Osteocyte (in vitro differentiated cells): ENCODE measurements around the gene KIF18B. TPM values are rescaled to one million over a fixed set of nuclear protein-coding genes. Genes with fewer than 3 reads are reported as not detected.

Source experiments
- DNase-seq: peaks from one replicate; pipeline ENCODE4 v3.0.0; 2021; ENCODE audit warnings: mixed read lengths; ENCODE audit not compliant: unreplicated experiment; ENCODE audit errors: extremely low spot score
- H3K27ac Mint-ChIP-seq: one replicate; pipeline ENCODE4 v1.8.0; 2021; ENCODE audit warnings: mild to moderate bottlenecking, mixed read lengths; ENCODE audit not compliant: unreplicated experiment
- H3K27me3 Mint-ChIP-seq: one replicate; pipeline ENCODE4 v1.8.0; 2021; ENCODE audit warnings: mixed read lengths; ENCODE audit not compliant: unreplicated experiment
- H3K36me3 Mint-ChIP-seq: one replicate; pipeline ENCODE4 v1.8.0; 2021; ENCODE audit warnings: mixed read lengths; ENCODE audit not compliant: unreplicated experiment
- H3K4me1 Mint-ChIP-seq: one replicate; pipeline ENCODE4 v1.8.0; 2021; ENCODE audit warnings: mixed read lengths; ENCODE audit not compliant: unreplicated experiment
- H3K4me3 Mint-ChIP-seq: one replicate; pipeline ENCODE4 v1.8.0; 2021; ENCODE audit warnings: mild to moderate bottlenecking, moderate library complexity, mixed read lengths; ENCODE audit not compliant: unreplicated experiment
- H3K9me3 Mint-ChIP-seq: one replicate; pipeline ENCODE4 v1.8.0; 2021; ENCODE audit warnings: mixed read lengths; ENCODE audit not compliant: unreplicated experiment
- total RNA-seq: library from RNA; stranded (reverse); gene quantifications from 2 replicates; pipeline ENCODE4 v1.2.1, GENCODE V29; 2021
- TF ChIP-seq, protein P1 (sequence below): fragments of 200-600 bp; sonication (generic); IDR thresholded peaks from 2 replicates; pipeline ENCODE4 v1.5.0; 2021; ENCODE audit warnings: antibody characterized with exemption, mild to moderate bottlenecking, moderate library complexity

Gene KIF18B
- total RNA-seq, 1 donor from 2014 or later: 6.9 TPM

DNA sequence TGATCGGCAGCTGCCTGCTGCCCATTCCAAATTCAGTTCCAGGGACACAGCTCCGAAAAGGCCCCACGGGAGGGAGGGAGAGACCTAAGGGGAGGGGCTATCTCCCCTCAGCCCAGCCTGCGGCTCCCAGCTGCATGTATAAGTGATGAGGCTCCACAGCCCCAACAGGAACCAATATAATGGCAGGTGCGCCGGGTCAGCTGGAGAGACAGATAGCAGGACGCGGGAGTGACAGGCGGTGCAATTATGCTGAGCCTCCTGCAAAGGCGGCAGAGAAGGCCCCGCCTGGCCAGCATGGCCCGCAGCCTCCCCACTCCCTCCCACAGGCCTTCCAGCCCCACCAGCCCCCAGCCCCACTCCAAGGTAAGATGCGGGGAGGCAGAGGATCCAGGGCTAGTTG lies 28.6 kb upstream of the KIF18B start:
- Mint-ChIP-seq H3K27me3 (peaks cover 26% of the 10 kb centered on the region), H3K4me1 (peaks cover 4% of the 10 kb centered on the region), H3K9me3 (no peaks in the 10 kb centered on the region), H3K36me3 (no peaks in the 10 kb centered on the region), H3K27ac (no peak overlapping the region), H3K4me3 (no peak overlapping the region)
- DNase-seq: no peak
- TF ChIP-seq, protein P1, sequence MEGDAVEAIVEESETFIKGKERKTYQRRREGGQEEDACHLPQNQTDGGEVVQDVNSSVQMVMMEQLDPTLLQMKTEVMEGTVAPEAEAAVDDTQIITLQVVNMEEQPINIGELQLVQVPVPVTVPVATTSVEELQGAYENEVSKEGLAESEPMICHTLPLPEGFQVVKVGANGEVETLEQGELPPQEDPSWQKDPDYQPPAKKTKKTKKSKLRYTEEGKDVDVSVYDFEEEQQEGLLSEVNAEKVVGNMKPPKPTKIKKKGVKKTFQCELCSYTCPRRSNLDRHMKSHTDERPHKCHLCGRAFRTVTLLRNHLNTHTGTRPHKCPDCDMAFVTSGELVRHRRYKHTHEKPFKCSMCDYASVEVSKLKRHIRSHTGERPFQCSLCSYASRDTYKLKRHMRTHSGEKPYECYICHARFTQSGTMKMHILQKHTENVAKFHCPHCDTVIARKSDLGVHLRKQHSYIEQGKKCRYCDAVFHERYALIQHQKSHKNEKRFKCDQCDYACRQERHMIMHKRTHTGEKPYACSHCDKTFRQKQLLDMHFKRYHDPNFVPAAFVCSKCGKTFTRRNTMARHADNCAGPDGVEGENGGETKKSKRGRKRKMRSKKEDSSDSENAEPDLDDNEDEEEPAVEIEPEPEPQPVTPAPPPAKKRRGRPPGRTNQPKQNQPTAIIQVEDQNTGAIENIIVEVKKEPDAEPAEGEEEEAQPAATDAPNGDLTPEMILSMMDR: no peak

DNA sequence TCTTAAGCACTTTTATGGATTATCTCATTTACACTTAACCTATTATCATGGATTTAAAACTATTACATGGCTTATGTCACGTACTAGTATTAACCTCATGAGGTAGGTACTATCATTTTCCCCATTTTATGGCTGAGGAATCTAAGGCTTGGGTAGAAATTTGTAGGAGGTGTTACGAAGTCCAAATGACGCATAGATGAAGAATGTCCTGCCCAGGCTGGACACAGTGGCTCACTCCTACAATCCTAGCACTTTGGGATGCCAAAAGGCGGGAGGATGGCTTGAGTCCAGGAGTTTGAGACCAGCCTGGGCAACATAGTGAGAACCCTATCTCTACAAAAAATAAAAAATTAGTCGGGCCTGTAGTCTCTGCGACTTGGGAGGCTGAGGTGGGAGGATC lies 25.4 kb upstream of the KIF18B start:
- DNase-seq: no peak
- H3K4me3 Mint-ChIP-seq: no peak overlapping the region
- H3K4me1 Mint-ChIP-seq: peaks cover 12% of the 10 kb centered on the region
- TF ChIP-seq, protein P1: no peak
- no peaks in the 10 kb centered on the region for H3K36me3 Mint-ChIP-seq
- no peak overlapping the region for H3K27ac Mint-ChIP-seq
- H3K9me3 Mint-ChIP-seq: no peaks in the 10 kb centered on the region
- H3K27me3 Mint-ChIP-seq: peaks cover 28% of the 10 kb centered on the region

DNA sequence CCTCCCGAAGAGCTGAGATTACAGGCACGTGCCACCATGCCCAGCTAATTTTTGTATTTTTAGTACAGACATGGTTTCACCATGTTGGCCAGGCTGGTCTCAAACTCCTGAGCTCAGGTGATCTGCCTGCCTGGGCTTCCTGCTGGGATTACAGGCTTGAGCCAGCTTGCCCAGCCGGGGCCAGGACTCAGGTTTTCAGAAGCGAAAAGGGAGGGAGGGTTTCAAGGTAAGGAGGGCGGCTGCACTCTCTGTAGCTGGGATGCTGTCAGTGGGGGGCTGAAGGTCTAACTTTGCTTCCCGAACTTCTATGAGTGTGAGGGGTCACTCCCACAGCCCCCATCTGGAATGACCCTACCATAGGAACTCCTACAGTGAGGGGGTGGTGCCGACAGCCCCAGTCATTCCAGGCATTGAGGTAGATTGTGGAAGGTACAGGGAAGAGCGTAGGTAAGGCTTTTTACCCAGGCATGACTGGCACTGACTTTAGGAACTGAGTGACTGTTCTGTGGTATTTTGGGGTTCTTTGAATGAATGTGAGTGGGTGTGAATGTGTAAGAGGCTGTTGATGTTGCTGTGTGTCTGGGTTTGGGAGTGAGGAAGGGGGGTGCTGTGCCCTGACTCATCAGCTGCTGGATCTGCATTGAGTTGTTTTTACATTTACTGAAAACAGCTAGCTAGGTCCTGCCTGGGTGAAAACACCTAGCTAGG lies 24.4 kb upstream of the KIF18B start:
- TF ChIP-seq, protein P1: no peak
- no peaks in the 10 kb centered on the region for H3K36me3 Mint-ChIP-seq
- peaks cover 28% of the 10 kb centered on the region for H3K27me3 Mint-ChIP-seq
- no peak overlapping the region for H3K4me3 Mint-ChIP-seq
- no peaks in the 10 kb centered on the region for H3K9me3 Mint-ChIP-seq
- no peak for DNase-seq
- no peak overlapping the region for H3K27ac Mint-ChIP-seq
- H3K4me1 Mint-ChIP-seq: peaks cover 11% of the 10 kb centered on the region

DNA sequence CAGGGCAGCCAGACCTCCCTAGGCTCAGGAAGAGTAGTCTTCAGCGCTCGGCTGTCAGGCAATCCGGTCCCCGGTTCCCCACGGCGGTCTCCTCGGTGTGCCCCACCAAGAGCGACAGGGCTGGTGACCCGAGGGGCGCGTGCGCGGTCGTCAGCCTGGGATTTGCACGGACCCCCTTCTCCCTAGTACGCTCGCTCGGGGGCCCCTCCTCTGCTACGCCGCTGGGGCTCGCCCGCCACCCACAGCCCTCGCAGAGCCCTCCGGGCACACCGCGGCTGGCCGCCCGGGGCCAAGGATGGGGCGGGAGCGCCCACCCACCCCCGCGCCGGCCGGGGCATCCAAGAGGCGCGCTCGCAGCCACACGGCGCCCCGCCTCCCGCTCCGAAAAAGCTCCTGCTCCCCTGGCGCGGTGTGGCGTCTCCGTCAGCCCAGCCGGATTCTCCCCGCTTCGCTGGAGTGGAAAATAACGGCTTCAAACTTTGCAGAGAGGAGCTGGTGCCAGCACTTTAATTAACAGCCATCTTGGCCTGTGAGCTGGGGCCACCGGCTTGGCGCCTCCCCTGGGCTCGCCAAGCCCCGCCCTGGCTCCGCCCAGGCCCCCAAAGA lies 22.7 kb upstream of the KIF18B start:
- Mint-ChIP-seq H3K27ac (no peak overlapping the region), H3K4me1 (peaks cover 16% of the 10 kb centered on the region), H3K36me3 (no peaks in the 10 kb centered on the region), H3K27me3 (peaks cover 33% of the 10 kb centered on the region), H3K4me3 (peak overlapping the region; percentile 83), H3K9me3 (no peaks in the 10 kb centered on the region)
- TF ChIP-seq, protein P1: no peak
- no peak for DNase-seq

DNA sequence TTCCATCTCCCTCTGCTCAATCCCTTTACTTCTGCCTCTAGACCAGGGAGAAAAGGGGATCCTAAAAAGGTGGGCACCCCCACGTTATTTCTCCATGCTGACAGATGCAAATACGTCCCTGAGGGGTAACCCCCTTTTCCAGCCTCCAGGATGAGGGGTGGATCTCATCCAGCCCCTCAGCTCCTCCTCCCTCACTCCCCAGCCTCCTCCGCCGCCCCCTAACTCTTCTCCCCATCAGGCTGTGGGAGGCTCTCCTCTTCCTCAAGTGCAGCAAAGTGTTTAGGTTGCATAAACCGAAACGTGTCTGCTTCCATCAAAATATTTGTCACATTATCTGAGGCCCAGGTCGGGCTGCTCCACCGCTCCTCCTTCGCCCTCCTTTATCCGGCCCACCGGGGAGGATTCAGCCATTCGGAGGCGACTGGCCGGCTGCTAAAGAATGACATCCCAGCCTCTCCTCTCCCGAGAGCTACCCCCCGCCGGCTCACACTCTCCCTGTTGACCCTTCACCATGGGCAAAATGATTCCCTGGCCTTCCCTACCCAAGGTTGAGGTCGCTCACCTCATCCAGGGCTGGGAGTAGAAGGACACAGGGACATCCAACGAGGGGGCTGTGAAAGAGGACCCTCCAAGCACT lies 21.7 kb upstream of the KIF18B start:
- Mint-ChIP-seq H3K36me3 (no peaks in the 10 kb centered on the region), H3K4me1 (peaks cover 16% of the 10 kb centered on the region), H3K27me3 (peaks cover 31% of the 10 kb centered on the region), H3K27ac (no peak overlapping the region), H3K4me3 (peak overlapping the region; percentile 83), H3K9me3 (no peaks in the 10 kb centered on the region)
- TF ChIP-seq, protein P1: no peak
- DNase-seq: no peak
